ENCODE measurements around the gene ATXN7L1. TPM values are rescaled to one million over a fixed set of nuclear protein-coding genes. Genes with fewer than 3 reads are reported as not detected.

ATXN7L1 gene
- total and polyA plus RNA-seq, 2 of the 4 experiments (the other 2 are of a cell fraction): 3.5 to 4.3 TPM

- Histone ChIP-seq H2BK120ac (ENCODE audit: low read depth, low read length) (no peak overlapping the region), H2BK5ac (ENCODE audit: low read depth, low read length, poor library complexity, severe bottlenecking) (no peak overlapping the region), H2BK15ac (ENCODE audit: low read depth, low read length) (no peak overlapping the region), H2AFZ (replicated peaks; ENCODE audit: low read length, poor library complexity) (no peak overlapping the region), H3K4me1 (ENCODE audit: control insufficient read depth, insufficient read depth, low read length) (no peaks in the 10 kb centered on the region; the same call in 1 of the 2 replicates), H4K5ac (ENCODE audit: low read depth, low read length) (no peak overlapping the region), H3K79me1 (ENCODE audit: low read depth in 1 of 2, low read length in 2 of 2) (peaks cover 0 to 3% of the 10 kb centered on the region in 2 experiments; a peak in 1 of 4 replicates), H3K56ac (ENCODE audit: extremely low read depth, insufficient read depth, low read length) (no peak overlapping the region), H3K23ac (ENCODE audit: low read depth, low read length) (no peak overlapping the region), H2AK5ac (ENCODE audit: low read depth, low read length) (no peak overlapping the region), H3K9me1 (ENCODE audit: insufficient read depth, low read length) (peaks cover 8% of the 10 kb centered on the region; the same call in 1 of the 2 replicates), H3K27me3 (ENCODE audit: control insufficient read depth, insufficient read depth, low read length) (no peaks in the 10 kb centered on the region), H4K20me1 (ENCODE audit: insufficient read depth, low read length) (peaks cover 4% of the 10 kb centered on the region; the same call in 1 of the 2 replicates), H3K4ac (ENCODE audit: low read depth, low read length) (no peak overlapping the region), H2BK20ac (ENCODE audit: low read depth, low read length) (no peak overlapping the region), H3K4me2 (ENCODE audit: low read depth, low read length) (no peak overlapping the region), H3K27ac (ENCODE audit: insufficient read depth, low read length) (no peak overlapping the region), H3K14ac (replicated peaks; ENCODE audit: low read depth, low read length) (no peak overlapping the region), H3K9me3 (ENCODE audit: control insufficient read depth, insufficient read depth, low read length) (no peaks in the 10 kb centered on the region), H4K91ac (ENCODE audit: insufficient read depth, low read depth, low read length) (no peak overlapping the region), H3K36me3 (ENCODE audit: control insufficient read depth, insufficient read depth, low read length) (peaks cover 5% of the 10 kb centered on the region; the same call in 1 of the 2 replicates), H2AK9ac (replicated peaks; ENCODE audit: low read depth, low read length, poor library complexity) (no peak overlapping the region), H3K9ac (ENCODE audit: low read depth, low read length) (no peak overlapping the region), H3K4me3 (ENCODE audit: insufficient read depth, low read depth, low read length) (no peak overlapping the region), H3K18ac (ENCODE audit: low read depth, low read length) (no peak overlapping the region), H4K8ac (ENCODE audit: low read depth in 2 of 2, low read length in 2 of 2) (no peak overlapping the region)
- TF ChIP-seq RCOR1 (IDR thresholded peaks at IDR 0.05; ENCODE audit: insufficient replicate concordance, low read length) (no peak), RAD21 (IDR thresholded peaks at IDR 0.05; ENCODE audit: low read length) (no peak), CHD1 (IDR thresholded peaks at IDR 0.05; ENCODE audit: low read depth, low read length) (no peak)
- POLR2A ChIA-PET (ENCODE audit: unreplicated experiment): no interaction called here
- ATAC-seq (ENCODE audit: low read depth) (no peak), DNase-seq (no peak)
- in situ Hi-C loops (cut with MboI; ENCODE audit: low sequenced_read_pairs): no loop called here
- intact Hi-C loops (cut with micrococcal nuclease): no loop called here
- BruUV-seq (replicated peaks): no TSS peak
- 100% methylated on average over 2 of the region's 3 CpGs; no CpG with 5 or more reads in 1 of the 2 experiments for WGBS, 2 experiments (ENCODE audit: extremely low coverage in 2 of 2, insufficient read length in 1 of 2)
- CTCF ChIA-PET: no interaction called here
- dilution Hi-C loops (cut with HindIII; ENCODE audit: low sequenced_read_pairs, unreplicated experiment): no loop called here
These were observed 17.7 kb upstream of the ATXN7L1 start for GRCh38 chr7:105894131-105894530.

Data from IMR-90 (cell line).